KOPT-K1 (cell line): ENCODE data around the gene ACTA2.
A peak's percentile ranks its signal among the peaks of the same experiment; 100 is the strongest.
"Not testable (repeated sequence)": the region's sequence is repeated elsewhere in the genome, so short reads cannot be mapped to it uniquely, and the experiment has no call there.

ENCODE experiments used
- H3K27ac ChIP-seq: fragments of 200-600 bp; sonication (generic); 2 replicates; pipeline ENCODE4 v1.5.1; 2016; ENCODE audit warnings: antibody characterized with exemption, mild to moderate bottlenecking, low read depth, low read length; ENCODE audit not compliant: poor library complexity, severe bottlenecking
- H3K36me3 ChIP-seq: fragments of 200-600 bp; sonication (generic); 2 replicates; pipeline ENCODE4 v1.5.1; 2017; ENCODE audit warnings: antibody characterized with exemption, mild to moderate bottlenecking, low read length, moderate library complexity; ENCODE audit not compliant: insufficient read depth
- H3K9me3 ChIP-seq: fragments of 200-600 bp; sonication (generic); 2 replicates; pipeline ENCODE4 v1.5.1; 2017; ENCODE audit warnings: antibody characterized with exemption, low read length, mild to moderate bottlenecking; ENCODE audit not compliant: insufficient read depth, poor library complexity, severe bottlenecking

The ACTA2 gene

DNA sequence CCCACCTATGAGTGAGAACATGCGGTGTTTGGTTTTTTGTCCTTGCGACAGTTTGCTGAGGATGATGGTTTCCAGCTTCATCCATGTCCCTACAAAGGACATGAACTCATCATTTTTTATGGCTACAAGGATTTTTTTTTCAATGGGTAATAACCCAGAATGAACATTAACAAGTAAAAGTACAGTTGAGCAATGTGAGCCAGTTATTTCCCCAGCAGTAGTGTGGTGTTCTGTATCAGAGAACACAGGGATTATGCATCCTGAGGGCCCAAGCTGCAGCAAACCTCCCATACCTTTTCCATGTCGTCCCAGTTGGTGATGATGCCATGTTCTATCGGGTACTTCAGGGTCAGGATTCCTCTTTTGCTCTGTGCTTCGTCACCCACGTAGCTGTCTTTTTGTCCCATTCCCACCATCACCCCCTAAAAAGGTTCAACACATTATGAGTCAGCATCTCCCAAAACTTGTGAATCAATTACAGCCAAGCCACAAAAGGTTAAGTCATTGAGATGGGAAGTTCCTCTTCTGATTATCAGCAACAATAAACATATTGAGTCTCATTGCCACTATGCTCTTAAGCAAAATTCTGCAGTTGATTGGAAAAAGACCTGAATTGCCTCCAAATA is 5.5 kb downstream of the ACTA2 start:
- Histone ChIP-seq H3K36me3 (no peaks in the 10 kb centered on the region; the same call in none of the 2 replicates), H3K9me3 (no peaks in the 10 kb centered on the region), H3K27ac (no peak overlapping the region)

DNA sequence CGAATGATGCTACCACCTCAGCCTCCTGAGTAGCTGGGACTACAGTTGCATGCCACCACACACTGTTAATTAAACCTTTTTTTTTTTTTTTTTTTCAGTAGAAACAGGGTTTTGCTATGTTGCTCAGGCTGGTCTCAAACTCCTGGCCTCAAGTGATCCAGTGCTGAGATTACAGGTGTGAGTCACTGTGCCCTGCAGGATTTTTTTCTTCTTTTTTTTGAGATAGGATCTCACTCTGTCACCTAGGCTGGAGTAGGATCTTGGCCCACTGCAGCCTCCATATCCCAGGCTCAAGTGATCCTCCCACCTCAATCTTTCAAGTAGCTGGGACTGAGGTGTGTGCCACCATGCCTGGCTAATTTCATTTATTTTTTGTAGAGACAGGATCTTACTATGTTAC is 6.4 kb downstream of the ACTA2 start:
- Histone ChIP-seq H3K9me3 (no peaks in the 10 kb centered on the region), H3K27ac (no peak overlapping the region), H3K36me3 (no peaks in the 10 kb centered on the region; the same call in none of the 2 replicates)

DNA sequence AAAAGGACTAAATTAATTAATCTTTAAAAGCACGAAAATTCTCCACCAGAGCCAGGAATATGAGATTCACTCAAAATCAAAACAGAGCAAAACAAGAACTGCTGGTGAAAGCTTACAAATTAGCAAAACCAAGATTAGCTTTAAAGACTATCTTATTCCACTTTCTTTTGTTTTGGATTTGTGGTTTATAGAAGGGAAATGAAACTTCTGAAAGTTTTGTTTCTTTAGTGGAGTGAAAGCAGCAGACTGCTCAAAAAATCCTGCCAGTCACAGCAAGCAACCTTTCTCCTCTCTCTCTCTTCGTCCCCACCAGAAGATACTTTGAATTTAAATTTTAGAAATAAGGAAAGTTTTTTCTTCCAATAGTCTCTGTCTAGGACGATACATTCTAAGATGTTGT is 7.8 kb downstream of the ACTA2 start:
- no peaks in the 10 kb centered on the region for H3K9me3 ChIP-seq

DNA sequence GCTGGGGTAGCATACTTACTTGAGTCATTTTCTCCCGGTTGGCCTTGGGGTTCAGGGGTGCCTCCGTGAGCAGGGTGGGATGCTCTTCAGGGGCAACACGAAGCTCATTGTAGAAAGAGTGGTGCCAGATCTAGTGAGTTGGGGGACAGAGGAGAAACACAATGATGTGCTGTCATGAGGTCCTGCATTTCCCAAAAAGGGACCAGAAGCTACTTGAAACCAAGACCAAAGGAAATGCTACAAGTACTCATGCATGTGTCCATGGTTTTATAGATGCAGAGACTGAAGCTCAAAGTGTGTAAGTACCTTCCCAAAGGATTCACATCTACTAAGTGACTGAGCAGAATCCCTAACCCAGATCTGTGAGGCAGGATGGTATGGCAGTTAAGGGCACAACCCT is 8.8 kb downstream of the ACTA2 start:
- Histone ChIP-seq H3K9me3 (no peaks in the 10 kb centered on the region), H3K27ac (no peak overlapping the region), H3K36me3 (peaks cover 11% of the 10 kb centered on the region)

More for the DNA sequence above, 7.8 kb downstream of the ACTA2 start:
- no peak overlapping the region for H3K27ac ChIP-seq
- peaks cover under 1% of the 10 kb centered on the region for H3K36me3 ChIP-seq

DNA sequence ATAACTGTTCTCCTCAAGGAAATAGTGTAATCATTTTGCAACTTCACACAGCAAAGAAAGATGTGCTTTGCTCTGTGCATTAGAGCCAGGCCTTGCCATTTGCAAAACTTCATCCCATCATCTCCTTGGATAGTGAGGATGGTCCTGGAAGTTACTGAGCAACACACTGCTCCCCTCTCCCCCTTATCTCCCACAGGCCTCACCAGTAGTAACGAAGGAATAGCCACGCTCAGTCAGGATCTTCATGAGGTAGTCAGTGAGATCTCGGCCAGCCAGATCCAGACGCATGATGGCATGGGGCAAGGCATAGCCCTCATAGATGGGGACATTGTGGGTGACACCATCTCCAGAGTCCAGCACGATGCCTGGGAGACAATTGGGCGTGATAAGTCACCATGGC is 11.5 kb downstream of the ACTA2 start:
- Histone ChIP-seq H3K9me3 (no peaks in the 10 kb centered on the region), H3K36me3 (peaks cover 28% of the 10 kb centered on the region), H3K27ac (no peak overlapping the region)

DNA sequence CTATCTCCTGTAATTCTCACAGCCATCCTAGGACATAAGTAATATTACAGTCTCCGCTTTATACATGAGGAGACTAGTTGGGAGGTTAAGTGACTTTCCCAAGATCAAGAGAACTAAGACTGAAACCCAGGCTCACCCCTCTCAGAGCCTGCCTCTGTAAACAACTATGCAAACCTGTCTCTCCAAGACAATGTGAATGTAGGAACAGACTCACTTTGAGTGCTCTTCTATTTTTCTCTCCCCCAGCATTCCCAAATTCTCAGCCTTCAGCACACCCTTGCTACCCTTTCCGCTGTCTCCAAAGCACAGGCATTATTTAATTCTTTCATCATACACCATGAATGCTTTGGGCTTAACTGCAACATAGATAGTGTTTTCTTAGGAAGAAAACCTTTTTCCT is 13.6 kb downstream of the ACTA2 start:
- H3K9me3 ChIP-seq = no peaks in the 10 kb centered on the region
- peaks cover 30% of the 10 kb centered on the region for H3K36me3 ChIP-seq
- no peak overlapping the region for H3K27ac ChIP-seq

DNA sequence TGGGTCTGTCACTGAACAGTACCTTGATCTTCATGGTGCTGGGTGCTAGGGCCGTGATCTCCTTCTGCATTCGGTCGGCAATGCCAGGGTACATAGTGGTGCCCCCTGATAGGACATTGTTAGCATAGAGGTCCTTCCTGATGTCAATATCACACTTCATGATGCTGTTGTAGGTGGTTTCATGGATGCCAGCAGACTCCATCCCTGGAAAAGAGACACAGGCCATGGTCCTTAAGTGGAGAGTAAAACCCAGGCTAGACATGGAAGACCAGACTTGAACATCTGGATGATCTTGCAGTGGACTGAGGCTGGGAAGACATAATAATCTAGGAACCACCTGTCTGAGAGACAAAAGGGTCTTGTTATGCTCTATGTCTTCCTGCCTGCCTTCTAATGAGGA is 14.5 kb downstream of the ACTA2 start:
- no peaks in the 10 kb centered on the region for H3K9me3 ChIP-seq
- H3K36me3 ChIP-seq = peaks cover 39% of the 10 kb centered on the region
- no peak overlapping the region for H3K27ac ChIP-seq

DNA sequence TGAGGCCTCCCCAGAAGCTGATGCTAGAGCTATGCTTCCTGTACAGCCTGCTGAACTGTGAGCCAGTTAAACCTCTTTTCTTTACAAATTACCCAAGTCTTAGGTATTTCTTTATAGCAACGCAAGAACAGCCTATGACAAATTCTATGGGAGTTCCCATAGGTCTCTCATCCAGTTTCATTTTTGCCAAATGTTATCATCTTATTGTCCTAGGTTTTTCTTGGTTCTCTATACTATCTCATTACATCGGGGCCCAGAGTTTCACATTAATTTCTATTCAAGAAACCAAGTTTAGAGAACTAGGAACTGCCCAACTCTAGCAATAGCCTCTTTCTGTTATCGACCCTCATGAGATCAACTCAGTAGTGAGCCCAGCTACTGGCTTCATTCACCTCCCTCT is 15.9 kb downstream of the ACTA2 start:
- Histone ChIP-seq H3K36me3 (peaks cover 42% of the 10 kb centered on the region), H3K9me3 (no peaks in the 10 kb centered on the region), H3K27ac (no peak overlapping the region)

DNA sequence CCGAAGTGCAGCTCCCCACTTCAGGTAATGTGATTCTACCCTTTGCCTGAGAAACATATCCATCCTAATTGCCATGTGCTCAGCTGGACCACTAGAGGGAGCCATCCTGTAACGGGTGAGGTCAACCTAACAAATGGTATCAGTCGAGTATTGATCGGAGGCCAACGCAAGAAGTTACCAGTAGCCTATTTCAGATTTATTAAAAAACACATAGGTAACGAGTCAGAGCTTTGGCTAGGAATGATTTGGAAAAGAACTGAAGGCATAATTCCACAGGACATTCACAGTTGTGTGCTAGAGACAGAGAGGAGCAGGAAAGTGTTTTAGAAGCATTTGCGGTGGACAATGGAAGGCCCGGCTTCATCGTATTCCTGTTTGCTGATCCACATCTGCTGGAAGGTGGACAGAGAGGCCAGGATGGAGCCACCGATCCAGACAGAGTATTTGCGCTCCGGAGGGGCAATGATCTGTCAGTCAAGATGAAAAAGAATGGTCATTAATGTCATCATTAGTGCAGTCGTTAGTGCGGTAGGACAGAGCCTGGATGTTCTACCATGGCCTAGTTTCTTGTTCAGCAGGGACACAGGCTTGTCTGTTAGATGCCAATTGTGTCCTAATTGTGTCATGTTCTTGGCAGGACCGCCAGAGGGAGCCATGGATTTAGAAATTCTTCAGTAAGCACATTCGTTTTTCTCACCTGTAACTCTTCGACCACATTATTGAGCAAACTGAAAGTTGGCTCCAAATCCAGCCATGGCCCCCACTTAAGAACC is 17.5 kb downstream of the ACTA2 start:
- Histone ChIP-seq H3K9me3 (no peaks in the 10 kb centered on the region), H3K36me3 (peaks cover 44% of the 10 kb centered on the region), H3K27ac (peak overlapping the region; percentile 9)

DNA sequence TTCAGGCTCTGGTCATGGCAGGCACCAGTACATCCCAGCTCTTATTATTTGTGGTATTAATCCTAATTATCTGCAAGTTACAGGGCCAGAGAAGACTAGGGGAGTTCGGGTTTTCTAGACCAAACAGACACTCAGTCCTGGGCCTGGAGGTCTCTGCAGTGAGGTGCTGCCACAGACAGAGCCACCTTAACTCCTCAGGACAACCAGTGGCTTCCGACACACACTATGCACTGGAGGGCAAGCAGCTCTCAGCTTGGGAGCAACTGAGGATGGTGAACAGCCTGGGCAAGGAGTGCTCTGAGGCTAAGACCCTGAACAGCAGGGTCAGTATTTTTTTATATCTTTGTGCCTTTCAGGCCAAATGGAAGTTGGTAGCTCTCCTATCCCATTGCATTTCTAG is 19.0 kb downstream of the ACTA2 start:
- Histone ChIP-seq H3K36me3 (peaks cover 44% of the 10 kb centered on the region), H3K27ac (no peak overlapping the region), H3K9me3 (no peaks in the 10 kb centered on the region)

DNA sequence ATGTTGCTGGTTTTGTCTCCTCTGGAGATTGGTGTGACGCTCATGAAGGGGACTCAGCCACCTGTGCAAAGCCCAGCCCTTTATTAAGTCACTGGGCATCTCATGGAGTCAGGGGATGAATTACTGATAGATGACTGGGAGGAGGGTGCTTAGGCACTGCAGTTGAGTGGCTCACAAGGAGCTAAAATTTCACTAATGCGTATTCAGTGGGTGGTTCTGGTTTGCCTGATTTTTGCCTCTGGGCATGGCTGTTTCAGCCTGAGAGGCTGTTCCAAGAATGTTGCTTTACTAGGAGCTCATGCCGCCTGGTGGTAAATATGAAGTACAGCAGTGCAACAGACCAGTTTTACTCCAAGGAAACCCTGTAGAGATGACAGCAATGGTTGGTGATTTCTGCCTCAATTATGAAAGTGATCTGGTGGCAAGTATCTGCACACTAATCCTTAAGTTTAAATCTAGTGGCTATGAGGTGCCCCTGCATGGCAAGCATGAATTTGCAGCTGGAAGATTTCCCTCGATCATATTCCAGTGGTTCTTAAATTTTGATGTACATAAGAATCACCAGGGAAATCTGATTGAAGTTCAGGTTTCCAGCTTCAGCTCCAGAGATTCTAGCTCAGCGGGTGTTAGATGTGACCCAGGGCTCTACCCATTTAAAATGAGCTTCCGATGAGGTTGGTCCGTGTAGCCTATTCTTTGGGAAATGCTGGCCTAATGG is 19.9 kb downstream of the ACTA2 start:
- no peaks in the 10 kb centered on the region for H3K9me3 ChIP-seq
- H3K27ac ChIP-seq = no peak overlapping the region

DNA sequence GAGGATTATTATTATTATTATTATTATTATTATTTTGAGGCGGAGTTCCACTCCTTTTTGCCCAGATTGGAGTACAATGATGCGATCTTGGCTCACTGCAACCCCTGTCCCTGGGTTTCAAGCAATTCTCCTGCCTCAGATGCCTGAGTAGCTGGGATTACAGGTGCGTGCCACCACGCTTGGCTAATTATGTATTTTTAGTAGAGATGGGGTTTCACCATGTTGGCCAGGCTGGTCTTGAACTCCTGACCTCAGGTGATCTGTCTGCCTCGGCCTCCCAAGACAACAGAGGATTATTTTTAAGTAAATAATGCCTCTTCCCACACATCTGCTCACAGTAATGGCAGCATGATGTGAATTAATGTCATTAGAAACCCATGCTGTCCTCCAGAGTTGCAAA is 20.5 kb downstream of the ACTA2 start:
- not testable (repeated sequence) for H3K9me3 ChIP-seq, H3K27ac ChIP-seq
- H3K36me3 ChIP-seq = peaks cover 48% of the 10 kb centered on the region

More for the DNA sequence above, 19.9 kb downstream of the ACTA2 start:
- H3K36me3 ChIP-seq = peaks cover 41% of the 10 kb centered on the region

DNA sequence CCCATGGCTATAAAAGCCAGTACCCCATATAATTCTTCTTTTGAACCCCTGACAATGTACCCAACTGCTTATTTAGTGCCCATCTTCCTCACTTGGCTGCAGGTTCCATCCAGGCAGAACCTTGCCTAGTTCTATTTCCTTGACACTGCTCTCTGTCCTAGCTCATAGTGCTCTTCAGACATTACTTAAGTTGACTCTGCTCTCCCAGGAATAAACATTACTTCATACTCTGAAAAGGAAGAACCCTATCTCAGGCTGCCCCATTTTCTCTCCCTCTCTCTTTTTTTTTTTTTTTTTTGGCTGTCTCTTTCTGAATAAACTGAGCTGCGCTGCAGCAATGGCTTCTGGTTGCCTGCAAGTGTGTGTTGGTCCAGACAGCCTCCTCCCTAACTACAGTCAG is 21.0 kb downstream of the ACTA2 start:
- Histone ChIP-seq H3K36me3 (peaks cover 51% of the 10 kb centered on the region), H3K27ac (no peak overlapping the region), H3K9me3 (no peaks in the 10 kb centered on the region)

DNA sequence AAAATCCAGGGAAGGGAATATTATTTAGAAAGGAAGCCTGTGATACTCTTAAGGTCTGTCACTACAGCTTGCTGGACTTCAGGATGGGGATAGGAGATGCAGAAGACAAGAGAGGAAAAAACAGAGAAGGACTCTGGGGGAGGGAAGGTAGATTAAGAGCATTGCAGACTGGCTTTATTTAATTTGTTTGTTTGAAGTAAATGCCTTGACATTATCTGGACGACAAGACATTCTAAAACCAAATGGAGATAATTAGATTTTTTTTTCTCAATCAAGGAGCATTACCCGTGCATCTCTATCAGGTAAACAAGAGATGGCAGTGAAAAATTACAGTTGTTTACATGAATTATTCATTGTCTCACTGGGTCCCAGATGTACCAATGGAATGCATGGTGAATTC is 24.3 kb downstream of the ACTA2 start:
- Histone ChIP-seq H3K27ac (no peak overlapping the region), H3K9me3 (no peaks in the 10 kb centered on the region), H3K36me3 (peaks cover 70% of the 10 kb centered on the region)

DNA sequence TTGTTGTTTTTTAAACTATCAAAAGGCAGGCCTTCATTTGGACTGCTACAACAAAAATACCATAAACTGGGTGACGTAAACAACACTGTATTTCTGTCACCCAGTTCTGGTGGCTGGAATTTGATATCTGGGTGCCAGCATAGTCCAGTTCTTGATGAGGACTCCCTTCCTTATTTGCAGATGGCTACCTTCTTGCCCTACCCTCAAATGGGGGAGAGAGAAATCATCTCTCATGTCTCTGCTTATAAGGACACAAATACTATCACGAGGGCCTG is 25.2 kb downstream of the ACTA2 start:
- Histone ChIP-seq H3K9me3 (no peaks in the 10 kb centered on the region), H3K36me3 (peaks cover 74% of the 10 kb centered on the region), H3K27ac (no peak overlapping the region)
